ENCODE data around the gene HOPX.

GRCh38 chr4:56681853-56682525 is 893 bp upstream of the HOPX start:
- TF ChIP-seq POLR2AphosphoS5 (IDR thresholded peaks at IDR 0.05; ENCODE audit: low read depth, low read length) (no peak), REST (IDR thresholded peaks at IDR 0.05; ENCODE audit: insufficient read depth in 1 of 2, low read depth in 2 of 2, low read length in 2 of 2) (no peak), TAF1 (IDR thresholded peaks at IDR 0.05; ENCODE audit: borderline replicate concordance, insufficient read depth, low read length) (no peak)
